T-helper 17 cell (primary cell): ENCODE measurements around the gene SLC10A7. TPM values are rescaled to one million over a fixed set of nuclear protein-coding genes. Genes with fewer than 3 reads are reported as not detected.

Experiments used
- ATAC-seq: fragments of 150-1000 bp; cut with Tn5 transposase; 2 replicates; pipeline ENCODE4 v1.10.0; 2021; ENCODE audit warnings: mild to moderate bottlenecking, moderate library complexity
- DNase-seq, 3 donors: peaks; one replicate each; pipeline versions ENCODE4 v3.0.0 to v3.0.0-alpha.2; 2020 to 2021
- H3K9me3 ChIP-seq: one replicate; pipeline ENCODE4 v1.7.0; 2013; ENCODE audit warnings: low read length, mild to moderate bottlenecking; ENCODE audit not compliant: control insufficient read depth, poor library complexity, severe bottlenecking
- H3K27ac Mint-ChIP-seq: one replicate; pipeline ENCODE4 v1.8.0; 2022; ENCODE audit warnings: mild to moderate bottlenecking, moderate library complexity, mixed read lengths
- H3K27me3 Mint-ChIP-seq: one replicate; pipeline ENCODE4 v1.8.0; 2022; ENCODE audit warnings: mixed read lengths
- H3K36me3 Mint-ChIP-seq: one replicate; pipeline ENCODE4 v1.8.0; 2022; ENCODE audit warnings: low read depth, mixed read lengths
- H3K4me1 Mint-ChIP-seq: one replicate; pipeline ENCODE4 v1.8.0; 2022; ENCODE audit warnings: mild to moderate bottlenecking, mixed read lengths
- H3K4me3 Mint-ChIP-seq: one replicate; pipeline ENCODE4 v1.8.0; 2022; ENCODE audit warnings: mild to moderate bottlenecking, moderate library complexity, mixed read lengths
- total RNA-seq, 4 donors: library from RNA in 2 of 4; stranded (reverse) in 2 of 4; gene quantifications; one replicate each; pipeline ENCODE4 v1.2.3 and lab custom pipeline; 2022 to 2026

SLC10A7 gene
- total RNA-seq, 2 donors from 2014 or later = 19.8 to 22.3 TPM

- Mint-ChIP-seq H3K27me3 (no peaks in the 10 kb centered on the region), H3K4me3 (no peak overlapping the region), H3K27ac (no peak overlapping the region), H3K4me1 (peaks cover 3% of the 10 kb centered on the region), H3K36me3 (peaks cover 1% of the 10 kb centered on the region)
- ATAC-seq = no peak
- DNase-seq = no peak
- H3K9me3 ChIP-seq = no peaks in the 10 kb centered on the region
These were observed 8.2 kb downstream of the SLC10A7 start for GRCh38 chr4:146513548-146513947.

- H3K9me3 ChIP-seq = no peaks in the 10 kb centered on the region
- Mint-ChIP-seq H3K4me1 (peaks cover 3% of the 10 kb centered on the region), H3K4me3 (no peak overlapping the region), H3K27ac (no peak overlapping the region), H3K27me3 (no peaks in the 10 kb centered on the region), H3K36me3 (peaks cover 3% of the 10 kb centered on the region)
- ATAC-seq (peak; percentile 28), DNase-seq (no peak)
These were observed 10.4 kb downstream of the SLC10A7 start for GRCh38 chr4:146511381-146511780.

GRCh38 chr4:146510942-146511341, 10.8 kb downstream of the SLC10A7 start:
- no peak overlapping the region for H3K4me3 Mint-ChIP-seq
- H3K27me3 Mint-ChIP-seq = no peaks in the 10 kb centered on the region
- peaks cover 3% of the 10 kb centered on the region for H3K4me1 Mint-ChIP-seq
- no peaks in the 10 kb centered on the region for H3K9me3 ChIP-seq
- DNase-seq (no peak), ATAC-seq (no peak)
- no peak overlapping the region for H3K27ac Mint-ChIP-seq
- H3K36me3 Mint-ChIP-seq = peaks cover 3% of the 10 kb centered on the region

GRCh38 chr4:146508229-146508939, 13.4 kb downstream of the SLC10A7 start:
- H3K27ac Mint-ChIP-seq = no peak overlapping the region
- ATAC-seq = no peak
- no peak for DNase-seq
- peaks cover 3% of the 10 kb centered on the region for H3K4me1 Mint-ChIP-seq
- no peaks in the 10 kb centered on the region for H3K27me3 Mint-ChIP-seq
- no peaks in the 10 kb centered on the region for H3K9me3 ChIP-seq
- H3K36me3 Mint-ChIP-seq = peaks cover 5% of the 10 kb centered on the region
- H3K4me3 Mint-ChIP-seq = no peak overlapping the region

GRCh38 chr4:146507632-146508031, 14.1 kb downstream of the SLC10A7 start:
- Mint-ChIP-seq H3K4me1 (peaks cover 3% of the 10 kb centered on the region), H3K36me3 (peaks cover 10% of the 10 kb centered on the region), H3K27ac (no peak overlapping the region), H3K4me3 (no peak overlapping the region), H3K27me3 (no peaks in the 10 kb centered on the region)
- no peak for ATAC-seq
- no peaks in the 10 kb centered on the region for H3K9me3 ChIP-seq
- DNase-seq = no peak

- ATAC-seq = no peak
- H3K4me1 Mint-ChIP-seq = no peaks in the 10 kb centered on the region
- H3K36me3 Mint-ChIP-seq = peaks cover 12% of the 10 kb centered on the region
- no peak overlapping the region for H3K27ac Mint-ChIP-seq
- no peaks in the 10 kb centered on the region for H3K27me3 Mint-ChIP-seq
- no peak for DNase-seq
- no peaks in the 10 kb centered on the region for H3K9me3 ChIP-seq
- H3K4me3 Mint-ChIP-seq = no peak overlapping the region
These were observed 15.5 kb downstream of the SLC10A7 start for GRCh38 chr4:146506272-146506671.

- no peaks in the 10 kb centered on the region for H3K27me3 Mint-ChIP-seq
- no peak for ATAC-seq
These were observed 21.5 kb downstream of the SLC10A7 start for GRCh38 chr4:146500216-146500615.

GRCh38 chr4:146498291-146498690, 23.4 kb downstream of the SLC10A7 start:
- no peaks in the 10 kb centered on the region for H3K9me3 ChIP-seq
- no peak overlapping the region for H3K27ac Mint-ChIP-seq
- H3K4me3 Mint-ChIP-seq = no peak overlapping the region
- no peaks in the 10 kb centered on the region for H3K27me3 Mint-ChIP-seq
- ATAC-seq = no peak
- DNase-seq = no peak
- H3K4me1 Mint-ChIP-seq = peaks cover 12% of the 10 kb centered on the region
- H3K36me3 Mint-ChIP-seq = peaks cover 6% of the 10 kb centered on the region

More at GRCh38 chr4:146500216-146500615, 21.5 kb downstream of the SLC10A7 start:
- Mint-ChIP-seq H3K27ac (no peak overlapping the region), H3K4me1 (peaks cover 10% of the 10 kb centered on the region), H3K4me3 (no peak overlapping the region), H3K36me3 (peaks cover 9% of the 10 kb centered on the region)
- DNase-seq = no peak
- H3K9me3 ChIP-seq = no peaks in the 10 kb centered on the region

GRCh38 chr4:146495269-146495668, 26.5 kb downstream of the SLC10A7 start:
- Mint-ChIP-seq H3K27me3 (no peaks in the 10 kb centered on the region), H3K4me3 (no peak overlapping the region), H3K4me1 (peaks cover 12% of the 10 kb centered on the region), H3K36me3 (no peaks in the 10 kb centered on the region), H3K27ac (no peak overlapping the region)
- no peak for DNase-seq
- no peak for ATAC-seq
- H3K9me3 ChIP-seq = no peaks in the 10 kb centered on the region

- no peaks in the 10 kb centered on the region for H3K36me3 Mint-ChIP-seq
- H3K27ac Mint-ChIP-seq = no peak overlapping the region
- ATAC-seq = no peak
- H3K4me3 Mint-ChIP-seq = no peak overlapping the region
- H3K9me3 ChIP-seq = no peaks in the 10 kb centered on the region
- peaks cover 14% of the 10 kb centered on the region for H3K4me1 Mint-ChIP-seq
- no peak for DNase-seq
- no peaks in the 10 kb centered on the region for H3K27me3 Mint-ChIP-seq
These were observed 27.6 kb downstream of the SLC10A7 start for GRCh38 chr4:146494143-146494542.

GRCh38 chr4:146490106-146490505, 31.6 kb downstream of the SLC10A7 start:
- Mint-ChIP-seq H3K36me3 (peaks cover 4% of the 10 kb centered on the region), H3K4me1 (peaks cover 14% of the 10 kb centered on the region), H3K27me3 (no peaks in the 10 kb centered on the region), H3K4me3 (no peak overlapping the region), H3K27ac (no peak overlapping the region)
- DNase-seq = no peak
- no peaks in the 10 kb centered on the region for H3K9me3 ChIP-seq
- no peak for ATAC-seq

- H3K9me3 ChIP-seq = no peaks in the 10 kb centered on the region
- Mint-ChIP-seq H3K27me3 (no peaks in the 10 kb centered on the region), H3K4me1 (peaks cover 11% of the 10 kb centered on the region), H3K27ac (no peak overlapping the region), H3K36me3 (peaks cover 4% of the 10 kb centered on the region), H3K4me3 (no peak overlapping the region)
- DNase-seq (no peak), ATAC-seq (no peak)
These were observed 33.1 kb downstream of the SLC10A7 start for GRCh38 chr4:146488495-146489174.

GRCh38 chr4:146486565-146486964, 35.2 kb downstream of the SLC10A7 start:
- DNase-seq (no peak), ATAC-seq (no peak)
- H3K36me3 Mint-ChIP-seq = peaks cover 4% of the 10 kb centered on the region
- peak overlapping the region; percentile 48 for H3K27ac Mint-ChIP-seq
- H3K9me3 ChIP-seq = peaks cover 2% of the 10 kb centered on the region
- peak overlapping the region; percentile 63 for H3K4me3 Mint-ChIP-seq
- H3K27me3 Mint-ChIP-seq = no peaks in the 10 kb centered on the region
- H3K4me1 Mint-ChIP-seq = peaks cover 11% of the 10 kb centered on the region

- peaks cover 2% of the 10 kb centered on the region for H3K9me3 ChIP-seq
- Mint-ChIP-seq H3K4me3 (no peak overlapping the region), H3K4me1 (peaks cover 11% of the 10 kb centered on the region), H3K36me3 (peaks cover 4% of the 10 kb centered on the region), H3K27me3 (no peaks in the 10 kb centered on the region), H3K27ac (no peak overlapping the region)
- ATAC-seq (no peak), DNase-seq (no peak)
These were observed 35.8 kb downstream of the SLC10A7 start for GRCh38 chr4:146485968-146486367.
